Astrocyte (in vitro differentiated cells and primary cell): ENCODE results near the gene MTUS2. TPM values are rescaled to one million over a fixed set of nuclear protein-coding genes. Genes with fewer than 3 reads are reported as not detected.

Experiments used
- DNase-seq: peaks from one replicate; pipeline ENCODE4 v3.0.0-alpha.2; 2010; ENCODE audit warnings: low read depth
- FAIRE-seq: peaks from 2 replicates; lab custom pipeline; 2011; peaks lifted over from hg19 to GRCh38; lab: Jason Lieb, UNC
- H2AFZ ChIP-seq: 2 replicates; pipeline ENCODE4 v1.6.0; 2012; ENCODE audit warnings: low read depth, low read length, inconsistent platforms
- H3K27ac ChIP-seq: 2 replicates; pipeline ENCODE4 v1.5.1; 2011; ENCODE audit warnings: low read depth, low read length, inconsistent platforms
- H3K27me3 ChIP-seq: 2 replicates; pipeline ENCODE4 v1.6.0; 2011; ENCODE audit warnings: low read length, inconsistent platforms; ENCODE audit not compliant: insufficient read depth
- H3K36me3 ChIP-seq: 2 replicates; pipeline ENCODE4 v1.5.1; 2011; ENCODE audit warnings: low read length, inconsistent platforms; ENCODE audit not compliant: insufficient read depth
- H3K4me1 ChIP-seq: 2 replicates; pipeline ENCODE4 v1.5.1; 2011; ENCODE audit warnings: low read length, inconsistent platforms; ENCODE audit not compliant: insufficient read depth
- H3K4me2 ChIP-seq: 2 replicates; pipeline ENCODE4 v1.6.0; 2012; ENCODE audit warnings: low read length, inconsistent platforms
- H3K4me3 ChIP-seq: 2 replicates; pipeline ENCODE4 v1.5.1; 2011; ENCODE audit warnings: low read depth, mild to moderate bottlenecking, low read length, inconsistent platforms; ENCODE audit not compliant: insufficient read depth
- H3K79me2 ChIP-seq: 2 replicates; pipeline ENCODE4 v1.6.0; 2012; ENCODE audit warnings: mild to moderate bottlenecking, low read length, inconsistent platforms; ENCODE audit not compliant: insufficient read depth
- H3K9ac ChIP-seq: 2 replicates; pipeline ENCODE4 v1.6.0; 2012; ENCODE audit warnings: mild to moderate bottlenecking, low read length, inconsistent platforms
- H3K9me3 ChIP-seq: 2 replicates; pipeline ENCODE4 v1.5.1; 2012; ENCODE audit warnings: low read depth, mild to moderate bottlenecking, low read length, inconsistent platforms; ENCODE audit not compliant: insufficient read depth
- H4K20me1 ChIP-seq: 2 replicates; pipeline ENCODE4 v1.6.0; 2012; ENCODE audit warnings: low read length, inconsistent platforms; ENCODE audit not compliant: insufficient read depth
- H3K27ac Mint-ChIP-seq: one replicate; pipeline ENCODE4 v1.8.0; 2021; ENCODE audit warnings: mild to moderate bottlenecking, mixed read lengths; ENCODE audit not compliant: unreplicated experiment
- H3K27me3 Mint-ChIP-seq: one replicate; pipeline ENCODE4 v1.8.0; 2021; ENCODE audit warnings: low read depth, mixed read lengths; ENCODE audit not compliant: unreplicated experiment
- H3K36me3 Mint-ChIP-seq: one replicate; pipeline ENCODE4 v1.8.0; 2021; ENCODE audit warnings: low read depth, mixed read lengths; ENCODE audit not compliant: unreplicated experiment
- H3K4me1 Mint-ChIP-seq: one replicate; pipeline ENCODE4 v1.8.0; 2021; ENCODE audit warnings: low read depth, mixed read lengths; ENCODE audit not compliant: unreplicated experiment
- H3K4me3 Mint-ChIP-seq: one replicate; pipeline ENCODE4 v1.8.0; 2021; ENCODE audit warnings: mild to moderate bottlenecking, moderate library complexity, mixed read lengths; ENCODE audit not compliant: unreplicated experiment
- H3K9me3 Mint-ChIP-seq: one replicate; pipeline ENCODE4 v1.8.0; 2021; ENCODE audit warnings: mild to moderate bottlenecking, mixed read lengths; ENCODE audit not compliant: unreplicated experiment
- EZH2 ChIP-seq: IDR thresholded peaks from 2 replicates; pipeline ENCODE4 v1.6.1; 2012; ENCODE audit warnings: mild to moderate bottlenecking, low read length, inconsistent platforms; ENCODE audit not compliant: insufficient read depth
- total RNA-seq: library from RNA; stranded (reverse); gene quantifications from 2 replicates; pipeline ENCODE4 v1.2.1, GENCODE V29; 2021
- TF ChIP-seq, protein P1 (sequence below): IDR thresholded peaks from 2 replicates; pipeline ENCODE4 v1.5.1; 2011; ENCODE audit warnings: low read depth, mild to moderate bottlenecking, inconsistent platforms, low read length, moderate library complexity; ENCODE audit not compliant: insufficient read depth

The MTUS2 gene
- total RNA-seq, 1 donor from 2014 or later = 0.50 TPM

DNA sequence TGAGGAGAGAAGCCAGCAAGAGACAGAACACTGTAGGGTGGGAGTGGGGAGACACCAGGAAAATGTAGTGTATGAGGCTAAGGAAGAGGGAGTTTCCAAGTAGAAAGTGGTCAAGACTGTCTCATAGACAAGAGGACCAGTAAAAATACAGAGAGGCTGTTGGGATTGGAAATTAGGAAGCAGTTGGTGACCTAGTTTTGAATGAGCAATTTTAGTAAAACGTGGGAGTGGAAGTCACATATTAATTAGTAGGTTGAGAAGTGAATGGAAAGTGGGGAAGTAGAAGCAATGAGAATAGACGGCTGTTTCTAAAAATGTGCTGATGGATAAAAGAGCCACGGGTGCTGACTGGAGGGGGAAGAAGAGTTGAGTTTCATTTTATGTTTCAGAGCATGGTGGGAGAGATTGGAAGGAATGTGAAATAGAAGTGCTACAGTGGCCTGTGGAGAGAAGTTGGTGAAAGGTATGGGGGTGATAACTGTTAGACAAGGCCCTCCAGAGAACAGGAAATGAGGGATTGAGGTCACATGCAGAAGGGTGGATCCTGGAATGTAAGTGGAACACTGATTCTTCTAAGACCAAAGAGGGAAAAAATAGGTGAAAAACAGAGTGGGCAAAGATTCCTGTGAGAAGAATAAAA, 247.3 kb downstream of the MTUS2 start:
- no peak overlapping the region for H3K4me2 ChIP-seq
- Mint-ChIP-seq H3K36me3 (no peaks in the 10 kb centered on the region), H3K4me1 (peaks cover 5% of the 10 kb centered on the region), H3K4me3 (no peak overlapping the region), H3K9me3 (no peaks in the 10 kb centered on the region), H3K27ac (no peak overlapping the region), H3K27me3 (no peaks in the 10 kb centered on the region)
- no peaks in the 10 kb centered on the region for H3K79me2 ChIP-seq
- no peaks in the 10 kb centered on the region for H3K36me3 ChIP-seq
- no peaks in the 10 kb centered on the region for H4K20me1 ChIP-seq
- FAIRE-seq (no peak), DNase-seq (no peak)
- no peaks in the 10 kb centered on the region for H3K9me3 ChIP-seq
- no peaks in the 10 kb centered on the region for H3K4me1 ChIP-seq
- H3K9ac ChIP-seq = no peak overlapping the region
- no peak overlapping the region for H2AFZ ChIP-seq
- H3K27me3 ChIP-seq = no peaks in the 10 kb centered on the region
- no peak for TF ChIP-seq EZH2
- TF ChIP-seq, protein P1, sequence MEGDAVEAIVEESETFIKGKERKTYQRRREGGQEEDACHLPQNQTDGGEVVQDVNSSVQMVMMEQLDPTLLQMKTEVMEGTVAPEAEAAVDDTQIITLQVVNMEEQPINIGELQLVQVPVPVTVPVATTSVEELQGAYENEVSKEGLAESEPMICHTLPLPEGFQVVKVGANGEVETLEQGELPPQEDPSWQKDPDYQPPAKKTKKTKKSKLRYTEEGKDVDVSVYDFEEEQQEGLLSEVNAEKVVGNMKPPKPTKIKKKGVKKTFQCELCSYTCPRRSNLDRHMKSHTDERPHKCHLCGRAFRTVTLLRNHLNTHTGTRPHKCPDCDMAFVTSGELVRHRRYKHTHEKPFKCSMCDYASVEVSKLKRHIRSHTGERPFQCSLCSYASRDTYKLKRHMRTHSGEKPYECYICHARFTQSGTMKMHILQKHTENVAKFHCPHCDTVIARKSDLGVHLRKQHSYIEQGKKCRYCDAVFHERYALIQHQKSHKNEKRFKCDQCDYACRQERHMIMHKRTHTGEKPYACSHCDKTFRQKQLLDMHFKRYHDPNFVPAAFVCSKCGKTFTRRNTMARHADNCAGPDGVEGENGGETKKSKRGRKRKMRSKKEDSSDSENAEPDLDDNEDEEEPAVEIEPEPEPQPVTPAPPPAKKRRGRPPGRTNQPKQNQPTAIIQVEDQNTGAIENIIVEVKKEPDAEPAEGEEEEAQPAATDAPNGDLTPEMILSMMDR = no peak
- no peak overlapping the region for H3K4me3 ChIP-seq
- no peak overlapping the region for H3K27ac ChIP-seq

GRCh38 chr13:29073755-29074154, 253.6 kb downstream of the MTUS2 start:
- Histone ChIP-seq H3K4me1 (no peaks in the 10 kb centered on the region), H3K79me2 (no peaks in the 10 kb centered on the region), H2AFZ (no peak overlapping the region), H3K27ac (no peak overlapping the region), H3K9me3 (peaks cover 5% of the 10 kb centered on the region), H3K9ac (no peak overlapping the region), H3K4me3 (no peak overlapping the region), H3K4me2 (no peak overlapping the region), H3K36me3 (no peaks in the 10 kb centered on the region), H4K20me1 (no peaks in the 10 kb centered on the region), H3K27me3 (no peaks in the 10 kb centered on the region)
- no peak for FAIRE-seq
- Mint-ChIP-seq H3K36me3 (no peaks in the 10 kb centered on the region), H3K4me1 (peaks cover 5% of the 10 kb centered on the region), H3K4me3 (no peak overlapping the region), H3K9me3 (no peaks in the 10 kb centered on the region), H3K27ac (no peak overlapping the region), H3K27me3 (peaks cover 6% of the 10 kb centered on the region)
- no peak for DNase-seq
- TF ChIP-seq, protein P1 = no peak
- TF ChIP-seq EZH2 = no peak

GRCh38 chr13:29077051-29077813, 257.1 kb downstream of the MTUS2 start:
- Mint-ChIP-seq H3K36me3 (no peaks in the 10 kb centered on the region), H3K9me3 (no peaks in the 10 kb centered on the region), H3K4me3 (no peak overlapping the region), H3K27ac (no peak overlapping the region), H3K27me3 (peaks cover 6% of the 10 kb centered on the region), H3K4me1 (no peaks in the 10 kb centered on the region)
- H3K79me2 ChIP-seq = no peaks in the 10 kb centered on the region
- H3K4me2 ChIP-seq = no peak overlapping the region
- no peak overlapping the region for H3K9ac ChIP-seq
- no peak overlapping the region for H2AFZ ChIP-seq
- no peaks in the 10 kb centered on the region for H3K4me1 ChIP-seq
- no peak overlapping the region for H3K4me3 ChIP-seq
- H3K27ac ChIP-seq = no peak overlapping the region
- no peak for FAIRE-seq
- no peaks in the 10 kb centered on the region for H3K36me3 ChIP-seq
- TF ChIP-seq EZH2 = no peak
- TF ChIP-seq, protein P1 = no peak
- H3K9me3 ChIP-seq = peaks cover 5% of the 10 kb centered on the region
- no peaks in the 10 kb centered on the region for H3K27me3 ChIP-seq
- DNase-seq = no peak
- no peaks in the 10 kb centered on the region for H4K20me1 ChIP-seq
